HL-60/S4 (cell line): Measurements from ENCODE around the gene FXYD1.
"Not testable (repeated sequence)": the region's sequence is repeated elsewhere in the genome, so short reads cannot be mapped to it uniquely, and the experiment has no call there.

ENCODE experiments used
- in situ Hi-C: fragments of 300-500 bp; cut with MboI; formaldehyde crosslinking; loops from 2 replicates; pipeline ENCODE4 v1.14.3; 2022; ENCODE audit warnings: low sequenced_read_pairs

Gene FXYD1

GRCh38 chr19:35138305-35138892, at the start of gene FXYD1:
TSS of gene FXYD1 (plus strand) at chr19:35138824. CDS start at chr19:35140080, 1,256 bp downstream.
- in situ Hi-C loops, result no loop called here

GRCh38 chr19:35089554-35089953, 49.1 kb upstream of the FXYD1 start:
- in situ Hi-C loops, result no loop called here

GRCh38 chr19:35090160-35090505, 48.5 kb upstream of the FXYD1 start:
- in situ Hi-C loops, result no loop called here

GRCh38 chr19:35090506-35091214, 48.0 kb upstream of the FXYD1 start:
- in situ Hi-C loops, result no loop called here

- in situ Hi-C loops, result no loop called here
These were observed 45.2 kb upstream of the FXYD1 start for GRCh38 chr19:35093430-35093829.

- in situ Hi-C loops, result no loop called here
These were observed 44.5 kb upstream of the FXYD1 start for GRCh38 chr19:35093941-35094647.

- in situ Hi-C loops, result no loop called here
These were observed 44.0 kb upstream of the FXYD1 start for GRCh38 chr19:35094656-35095055.

GRCh38 chr19:35095667-35096368, 42.8 kb upstream of the FXYD1 start:
- in situ Hi-C loops, result no loop called here

- in situ Hi-C loops, result no loop called here
These were observed 40.1 kb upstream of the FXYD1 start for GRCh38 chr19:35098413-35099049.

GRCh38 chr19:35099155-35099896, 39.3 kb upstream of the FXYD1 start:
- in situ Hi-C loops, result no loop called here

GRCh38 chr19:35099897-35100275, 38.7 kb upstream of the FXYD1 start:
- in situ Hi-C loops, result no loop called here

- in situ Hi-C loops, result no loop called here
These were observed 37.8 kb upstream of the FXYD1 start for GRCh38 chr19:35100588-35101533.

- in situ Hi-C loops, result not testable (repeated sequence)
These were observed 36.7 kb upstream of the FXYD1 start for GRCh38 chr19:35101949-35102348.

GRCh38 chr19:35103614-35104013, 35.0 kb upstream of the FXYD1 start:
- in situ Hi-C loops, result not testable (repeated sequence)

GRCh38 chr19:35104361-35104760, 34.3 kb upstream of the FXYD1 start:
- in situ Hi-C loops, result no loop called here

- in situ Hi-C loops, result no loop called here
These were observed 33.6 kb upstream of the FXYD1 start for GRCh38 chr19:35105047-35105410.

- in situ Hi-C loops, result no loop called here
These were observed 33.0 kb upstream of the FXYD1 start for GRCh38 chr19:35105411-35106290.

- in situ Hi-C loops, result no loop called here
These were observed 32.4 kb upstream of the FXYD1 start for GRCh38 chr19:35106291-35106583.
